Measurements from ENCODE around the gene PARD3B. TPM values are rescaled to one million over a fixed set of nuclear protein-coding genes. Genes with fewer than 3 reads are reported as not detected.
A peak's percentile ranks its signal among the peaks of the same experiment; 100 is the strongest.

PARD3B gene
- total and polyA plus RNA-seq, 5 donors from 2014 or later = 0.03 to 0.68 (median 0.08) TPM; not detected in 1

GRCh38 chr2:205545971-205546816 lies 1000.9 kb downstream of the PARD3B start:
- Mint-ChIP-seq H3K4me1 (peaks cover 0 to 2% (median 0%) of the 10 kb centered on the region in 4 donors), H3K9me3 (peaks cover 0 to 1% (median 0%) of the 10 kb centered on the region in 7 donors), H3K27me3 (no peaks in the 10 kb centered on the region), H3K4me3 (no peak overlapping the region), H3K36me3 (no peaks in the 10 kb centered on the region), H3K27ac (no peak overlapping the region)
- Histone ChIP-seq H3K4me3 (ENCODE audit: low read depth, low read length) (no peak overlapping the region), H3K4me1 (ENCODE audit: control insufficient read depth, insufficient read depth, low read length, poor library complexity, severe bottlenecking) (no peaks in the 10 kb centered on the region), H3K27ac (ENCODE audit: insufficient read depth, low read length, poor library complexity, severe bottlenecking) (no peak overlapping the region), H3K27me3 (ENCODE audit: control insufficient read depth, insufficient read depth, low read length) (no peaks in the 10 kb centered on the region), H3K36me3 (ENCODE audit: control insufficient read depth, insufficient read depth, low read length) (no peaks in the 10 kb centered on the region), H3K9me3 (ENCODE audit: control insufficient read depth in 2 of 2, low read length in 2 of 2) (no peaks in the 10 kb centered on the region)
- no peak for DNase-seq
- ATAC-seq (ENCODE audit: low read depth in 2 of 2) = no peak

- Mint-ChIP-seq H3K4me1 (no peaks in the 10 kb centered on the region), H3K27ac (no peak overlapping the region), H3K4me3 (no peak overlapping the region), H3K9me3 (no peaks in the 10 kb centered on the region), H3K36me3 (no peaks in the 10 kb centered on the region), H3K27me3 (peaks cover 6% of the 10 kb centered on the region)
- Histone ChIP-seq H3K36me3 (ENCODE audit: control insufficient read depth, insufficient read depth, low read length) (no peaks in the 10 kb centered on the region), H3K4me3 (ENCODE audit: low read depth, low read length) (no peak overlapping the region), H3K27me3 (ENCODE audit: control insufficient read depth, insufficient read depth, low read length) (no peaks in the 10 kb centered on the region), H3K4me1 (ENCODE audit: control insufficient read depth, insufficient read depth, low read length, poor library complexity, severe bottlenecking) (no peaks in the 10 kb centered on the region), H3K27ac (ENCODE audit: insufficient read depth, low read length, poor library complexity, severe bottlenecking) (no peak overlapping the region), H3K9me3 (ENCODE audit: control insufficient read depth in 2 of 2, low read length in 2 of 2) (no peaks in the 10 kb centered on the region)
- no peak for DNase-seq
- ATAC-seq (ENCODE audit: low read depth in 2 of 2) = no peak
Observed at GRCh38 chr2:205555566-205556230, 1010.4 kb downstream of the PARD3B start.

- Histone ChIP-seq H3K4me3 (ENCODE audit: low read depth, low read length) (no peak overlapping the region), H3K27me3 (ENCODE audit: control insufficient read depth, insufficient read depth, low read length) (no peaks in the 10 kb centered on the region), H3K36me3 (ENCODE audit: control insufficient read depth, insufficient read depth, low read length) (no peaks in the 10 kb centered on the region), H3K4me1 (ENCODE audit: control insufficient read depth, insufficient read depth, low read length, poor library complexity, severe bottlenecking) (no peaks in the 10 kb centered on the region), H3K9me3 (ENCODE audit: control insufficient read depth in 2 of 2, low read length in 2 of 2) (no peaks in the 10 kb centered on the region), H3K27ac (ENCODE audit: insufficient read depth, low read length, poor library complexity, severe bottlenecking) (no peak overlapping the region)
- no peak overlapping the region for H3K27ac Mint-ChIP-seq
- H3K9me3 Mint-ChIP-seq = no peaks in the 10 kb centered on the region
- no peaks in the 10 kb centered on the region for H3K36me3 Mint-ChIP-seq
- H3K27me3 Mint-ChIP-seq = peaks cover 6% of the 10 kb centered on the region
- no peak overlapping the region for H3K4me3 Mint-ChIP-seq
- DNase-seq (no peak), ATAC-seq (ENCODE audit: low read depth in 2 of 2) (no peak)
- no peaks in the 10 kb centered on the region for H3K4me1 Mint-ChIP-seq
Observed at GRCh38 chr2:205556357-205556756, 1011.1 kb downstream of the PARD3B start.

- Mint-ChIP-seq H3K27ac (peak overlapping the region in 1 of 3 donors; percentile 7), H3K36me3 (no peaks in the 10 kb centered on the region), H3K9me3 (no peaks in the 10 kb centered on the region), H3K27me3 (peaks cover 6% of the 10 kb centered on the region), H3K4me1 (no peaks in the 10 kb centered on the region), H3K4me3 (no peak overlapping the region)
- Histone ChIP-seq H3K4me3 (ENCODE audit: low read depth, low read length) (no peak overlapping the region), H3K9me3 (ENCODE audit: control insufficient read depth in 2 of 2, low read length in 2 of 2) (no peaks in the 10 kb centered on the region), H3K27me3 (ENCODE audit: control insufficient read depth, insufficient read depth, low read length) (no peaks in the 10 kb centered on the region), H3K4me1 (ENCODE audit: control insufficient read depth, insufficient read depth, low read length, poor library complexity, severe bottlenecking) (no peaks in the 10 kb centered on the region), H3K27ac (ENCODE audit: insufficient read depth, low read length, poor library complexity, severe bottlenecking) (no peak overlapping the region), H3K36me3 (ENCODE audit: control insufficient read depth, insufficient read depth, low read length) (no peaks in the 10 kb centered on the region)
- ATAC-seq (ENCODE audit: low read depth in 2 of 2) (no peak), DNase-seq (no peak)
Observed at GRCh38 chr2:205556841-205557539, 1011.7 kb downstream of the PARD3B start.

- H3K9me3 ChIP-seq (ENCODE audit: control insufficient read depth in 2 of 2, low read length in 2 of 2) = no peaks in the 10 kb centered on the region
- H3K4me3 ChIP-seq (ENCODE audit: low read depth, low read length) = no peak overlapping the region
- Mint-ChIP-seq H3K36me3 (no peaks in the 10 kb centered on the region), H3K9me3 (no peaks in the 10 kb centered on the region), H3K4me3 (no peak overlapping the region), H3K27ac (no peak overlapping the region), H3K27me3 (peaks cover 6% of the 10 kb centered on the region), H3K4me1 (peaks cover 0 to 4% (median 0%) of the 10 kb centered on the region in 4 donors)
- no peaks in the 10 kb centered on the region for H3K4me1 ChIP-seq (ENCODE audit: control insufficient read depth, insufficient read depth, low read length, poor library complexity, severe bottlenecking)
- no peak overlapping the region for H3K27ac ChIP-seq (ENCODE audit: insufficient read depth, low read length, poor library complexity, severe bottlenecking)
- H3K36me3 ChIP-seq (ENCODE audit: control insufficient read depth, insufficient read depth, low read length) = no peaks in the 10 kb centered on the region
- DNase-seq (no peak), ATAC-seq (ENCODE audit: low read depth in 2 of 2) (no peak)
- no peaks in the 10 kb centered on the region for H3K27me3 ChIP-seq (ENCODE audit: control insufficient read depth, insufficient read depth, low read length)
Observed at GRCh38 chr2:205557873-205558272, 1012.6 kb downstream of the PARD3B start.

- Histone ChIP-seq H3K36me3 (ENCODE audit: control insufficient read depth, insufficient read depth, low read length) (no peaks in the 10 kb centered on the region), H3K4me3 (ENCODE audit: low read depth, low read length) (no peak overlapping the region), H3K4me1 (ENCODE audit: control insufficient read depth, insufficient read depth, low read length, poor library complexity, severe bottlenecking) (no peaks in the 10 kb centered on the region), H3K9me3 (ENCODE audit: control insufficient read depth in 2 of 2, low read length in 2 of 2) (no peaks in the 10 kb centered on the region), H3K27me3 (ENCODE audit: control insufficient read depth, insufficient read depth, low read length) (no peaks in the 10 kb centered on the region), H3K27ac (ENCODE audit: insufficient read depth, low read length, poor library complexity, severe bottlenecking) (no peak overlapping the region)
- DNase-seq = no peak
- Mint-ChIP-seq H3K4me1 (peaks cover 0 to 6% (median 2%) of the 10 kb centered on the region in 4 donors), H3K9me3 (no peaks in the 10 kb centered on the region), H3K4me3 (no peak overlapping the region), H3K27me3 (no peaks in the 10 kb centered on the region), H3K27ac (no peak overlapping the region), H3K36me3 (no peaks in the 10 kb centered on the region)
- no peak for ATAC-seq (ENCODE audit: low read depth in 2 of 2)
Observed at GRCh38 chr2:205561441-205561840, 1016.2 kb downstream of the PARD3B start.

- Mint-ChIP-seq H3K27ac (no peak overlapping the region), H3K4me3 (no peak overlapping the region), H3K4me1 (peaks cover 0 to 6% (median 2%) of the 10 kb centered on the region in 4 donors), H3K36me3 (no peaks in the 10 kb centered on the region), H3K9me3 (no peaks in the 10 kb centered on the region), H3K27me3 (no peaks in the 10 kb centered on the region)
- no peak overlapping the region for H3K27ac ChIP-seq (ENCODE audit: insufficient read depth, low read length, poor library complexity, severe bottlenecking)
- H3K27me3 ChIP-seq (ENCODE audit: control insufficient read depth, insufficient read depth, low read length) = no peaks in the 10 kb centered on the region
- DNase-seq = peak in 1 of 3 donors; percentile 42
- no peaks in the 10 kb centered on the region for H3K36me3 ChIP-seq (ENCODE audit: control insufficient read depth, insufficient read depth, low read length)
- ATAC-seq (ENCODE audit: low read depth in 2 of 2) = no peak
- H3K9me3 ChIP-seq (ENCODE audit: control insufficient read depth in 2 of 2, low read length in 2 of 2) = no peaks in the 10 kb centered on the region
- no peak overlapping the region for H3K4me3 ChIP-seq (ENCODE audit: low read depth, low read length)
- H3K4me1 ChIP-seq (ENCODE audit: control insufficient read depth, insufficient read depth, low read length, poor library complexity, severe bottlenecking) = no peaks in the 10 kb centered on the region
Observed at GRCh38 chr2:205563646-205564045, 1018.4 kb downstream of the PARD3B start.

Measured in CD4-positive, CD25-positive, alpha-beta regulatory T cell (primary cell).